Measurements from ENCODE around the gene STK32A.

DNA sequence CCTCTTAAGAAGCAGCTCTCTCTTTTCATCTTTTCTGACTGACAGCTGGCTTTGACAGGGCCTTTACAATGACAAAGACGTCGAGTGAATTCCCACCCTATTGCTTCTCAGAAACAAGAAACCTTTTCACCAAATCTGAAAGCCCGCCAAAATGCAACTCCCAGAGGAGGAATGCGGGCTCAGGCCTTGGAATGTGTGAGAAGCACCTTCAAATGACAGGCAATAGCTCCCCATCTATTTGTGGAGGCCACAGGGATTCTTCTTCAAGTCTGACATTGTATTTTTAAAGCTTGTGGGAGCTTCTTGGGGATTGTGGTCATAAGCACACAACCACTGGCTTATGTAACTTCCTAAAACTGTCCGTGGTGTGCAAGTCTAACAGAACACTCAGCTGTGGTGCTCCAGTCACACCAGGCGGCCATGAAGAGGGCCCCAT lies 202.4 kb downstream of the STK32A start:
- TF ChIP-seq, protein P1, sequence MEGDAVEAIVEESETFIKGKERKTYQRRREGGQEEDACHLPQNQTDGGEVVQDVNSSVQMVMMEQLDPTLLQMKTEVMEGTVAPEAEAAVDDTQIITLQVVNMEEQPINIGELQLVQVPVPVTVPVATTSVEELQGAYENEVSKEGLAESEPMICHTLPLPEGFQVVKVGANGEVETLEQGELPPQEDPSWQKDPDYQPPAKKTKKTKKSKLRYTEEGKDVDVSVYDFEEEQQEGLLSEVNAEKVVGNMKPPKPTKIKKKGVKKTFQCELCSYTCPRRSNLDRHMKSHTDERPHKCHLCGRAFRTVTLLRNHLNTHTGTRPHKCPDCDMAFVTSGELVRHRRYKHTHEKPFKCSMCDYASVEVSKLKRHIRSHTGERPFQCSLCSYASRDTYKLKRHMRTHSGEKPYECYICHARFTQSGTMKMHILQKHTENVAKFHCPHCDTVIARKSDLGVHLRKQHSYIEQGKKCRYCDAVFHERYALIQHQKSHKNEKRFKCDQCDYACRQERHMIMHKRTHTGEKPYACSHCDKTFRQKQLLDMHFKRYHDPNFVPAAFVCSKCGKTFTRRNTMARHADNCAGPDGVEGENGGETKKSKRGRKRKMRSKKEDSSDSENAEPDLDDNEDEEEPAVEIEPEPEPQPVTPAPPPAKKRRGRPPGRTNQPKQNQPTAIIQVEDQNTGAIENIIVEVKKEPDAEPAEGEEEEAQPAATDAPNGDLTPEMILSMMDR (IDR thresholded peaks at IDR 0.05) = no peak
- TF ChIP-seq POLR2A (IDR thresholded peaks at IDR 0.05) = no peak

Data from tibial nerve (tissue), 3 donors.